D341Med (cell line): Measurements from ENCODE around the gene ZBTB2.
"Not testable (repeated sequence)": the region's sequence is repeated elsewhere in the genome, so short reads cannot be mapped to it uniquely, and the experiment has no call there.

Experiments used
- DNase-seq: peaks from one replicate; pipeline ENCODE4 v3.0.0; 2012; ENCODE audit warnings: low spot score

Gene ZBTB2

GRCh38 chr6:151326116-151326825, 65.1 kb downstream of the ZBTB2 start:
- no peak for DNase-seq

GRCh38 chr6:151325075-151326050, 66.0 kb downstream of the ZBTB2 start:
- DNase-seq: peak; percentile 54

- no peak for DNase-seq
Measured at GRCh38 chr6:151324488-151324825, 66.9 kb downstream of the ZBTB2 start.

- peak; percentile 84 for DNase-seq
Measured at GRCh38 chr6:151323791-151324487, 67.4 kb downstream of the ZBTB2 start.

- DNase-seq: no peak
Measured at GRCh38 chr6:151322570-151322969, 68.8 kb downstream of the ZBTB2 start.

- no peak for DNase-seq
Measured at GRCh38 chr6:151321438-151321837, 69.9 kb downstream of the ZBTB2 start.

- DNase-seq: no peak
Measured at GRCh38 chr6:151320140-151320539, 71.2 kb downstream of the ZBTB2 start.

- DNase-seq: no peak
Measured at GRCh38 chr6:151317995-151318365, 73.4 kb downstream of the ZBTB2 start.

GRCh38 chr6:151317103-151317994, 74.0 kb downstream of the ZBTB2 start:
- DNase-seq: no peak

- DNase-seq: not testable (repeated sequence)
Measured at GRCh38 chr6:151315661-151316060, 75.7 kb downstream of the ZBTB2 start.
